GM19395 (cell line): Measurements from ENCODE around the gene TOE1.
A peak's percentile ranks its signal among the peaks of the same experiment; 100 is the strongest.

Experiments
- ATAC-seq: cut with Tn5 transposase; IDR thresholded peaks from one replicate; pipeline ENCODE4 v1.9.1; 2021; ENCODE audit warnings: mild to moderate bottlenecking, moderate library complexity; ENCODE audit not compliant: unreplicated experiment

Gene TOE1

DNA sequence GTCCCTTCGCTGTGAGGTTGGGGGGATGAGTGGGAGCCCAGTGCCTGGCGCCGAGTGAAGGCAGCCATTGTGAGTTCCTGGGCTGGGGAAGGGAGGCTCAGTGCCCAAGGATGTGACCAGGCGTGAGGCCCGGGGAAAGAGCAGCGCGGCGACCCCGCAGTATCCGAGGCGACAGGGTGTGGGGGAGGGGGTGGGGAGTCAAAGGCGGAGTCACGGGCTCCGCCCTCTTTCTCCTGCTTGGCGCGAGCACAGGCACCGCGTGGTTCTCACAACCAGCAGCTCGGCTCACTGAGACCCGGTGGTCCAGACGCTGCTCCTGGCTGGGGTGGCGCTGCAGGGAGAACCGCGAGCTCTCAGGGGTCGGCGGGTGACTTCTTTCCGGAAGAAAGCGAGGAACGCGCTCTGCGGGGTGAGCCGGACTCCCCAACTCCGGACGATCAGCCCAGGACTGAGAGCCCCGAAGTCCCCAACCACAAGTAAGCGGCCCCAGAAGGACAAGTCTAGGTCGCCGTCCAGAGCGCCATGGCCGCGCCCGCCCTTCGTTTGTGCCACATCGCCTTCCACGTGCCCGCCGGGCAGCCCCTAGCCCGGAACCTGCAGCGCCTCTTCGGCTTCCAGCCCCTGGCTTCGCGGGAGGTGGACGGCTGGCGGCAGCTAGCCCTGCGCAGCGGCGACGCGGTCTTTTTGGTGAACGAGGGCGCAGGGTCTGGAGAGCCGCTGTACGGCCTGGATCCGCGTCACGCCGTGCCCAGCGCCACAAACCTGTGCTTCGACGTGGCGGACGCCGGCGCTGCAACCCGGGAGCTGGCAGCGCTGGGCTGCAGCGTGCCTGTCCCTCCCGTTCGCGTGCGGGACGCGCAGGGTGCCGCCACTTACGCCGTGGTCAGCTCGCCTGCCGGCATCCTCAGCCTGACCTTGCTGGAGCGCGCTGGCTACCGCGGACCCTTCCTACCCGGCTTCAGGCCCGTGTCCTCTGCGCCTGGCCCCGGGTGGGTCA lies 13.0 kb upstream of the TOE1 start, which contains the start of gene HPDL:
Gene HPDL (plus strand): TSS at position 269 of the 997 bp plus-strand sequence. CDS start 254 bp downstream, at position 523.
- ATAC-seq, result peak; percentile 62

DNA sequence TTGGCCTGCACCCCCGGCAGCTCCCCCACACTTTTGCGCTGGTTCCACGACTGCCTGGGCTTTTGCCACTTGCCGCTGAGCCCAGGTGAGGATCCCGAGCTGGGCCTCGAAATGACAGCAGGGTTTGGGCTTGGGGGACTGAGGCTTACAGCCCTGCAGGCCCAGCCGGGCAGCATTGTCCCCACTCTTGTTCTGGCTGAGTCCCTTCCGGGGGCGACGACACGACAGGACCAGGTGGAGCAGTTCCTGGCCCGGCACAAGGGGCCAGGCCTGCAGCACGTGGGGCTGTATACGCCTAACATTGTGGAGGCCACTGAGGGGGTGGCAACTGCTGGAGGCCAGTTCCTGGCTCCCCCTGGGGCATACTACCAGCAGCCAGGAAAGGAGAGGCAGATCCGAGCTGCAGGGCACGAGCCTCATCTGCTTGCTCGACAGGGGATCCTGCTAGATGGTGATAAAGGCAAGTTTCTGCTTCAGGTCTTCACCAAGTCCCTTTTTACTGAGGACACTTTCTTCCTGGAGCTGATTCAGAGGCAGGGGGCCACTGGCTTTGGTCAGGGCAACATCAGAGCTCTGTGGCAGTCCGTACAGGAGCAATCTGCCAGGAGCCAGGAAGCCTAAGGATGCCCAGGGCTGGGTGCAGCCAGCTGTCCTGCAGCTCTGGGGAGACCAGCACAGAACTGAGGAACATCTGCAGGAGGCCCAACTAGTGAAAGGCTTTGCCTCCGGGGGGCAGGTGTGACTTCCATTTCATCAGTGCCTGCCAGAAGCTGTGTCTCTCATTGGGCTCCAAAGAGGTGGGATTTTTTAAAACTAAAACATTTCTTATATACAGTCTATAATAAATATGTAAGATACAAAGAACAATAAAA lies 12.1 kb upstream of the TOE1 start:
- no peak for ATAC-seq

DNA sequence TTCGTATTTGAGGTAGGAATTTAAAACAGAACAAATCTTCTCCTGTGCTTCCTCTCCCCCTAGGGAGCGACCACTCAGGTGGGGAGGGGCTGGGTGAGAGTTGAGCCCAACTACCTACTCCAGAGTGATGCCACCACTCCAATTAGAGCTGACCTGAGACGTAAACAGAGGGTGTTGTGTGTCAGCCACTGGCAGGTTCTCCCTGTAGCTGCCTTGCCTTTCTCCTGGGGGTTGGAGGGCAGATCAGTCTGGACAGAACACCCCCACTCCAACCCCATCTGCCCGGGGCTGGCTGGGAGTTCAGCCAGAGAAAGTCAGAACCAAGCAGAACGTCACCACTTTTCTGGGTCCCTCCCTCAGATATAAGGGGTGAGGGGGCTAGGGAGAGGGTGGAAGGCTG lies 11.3 kb upstream of the TOE1 start:
- ATAC-seq, result no peak

DNA sequence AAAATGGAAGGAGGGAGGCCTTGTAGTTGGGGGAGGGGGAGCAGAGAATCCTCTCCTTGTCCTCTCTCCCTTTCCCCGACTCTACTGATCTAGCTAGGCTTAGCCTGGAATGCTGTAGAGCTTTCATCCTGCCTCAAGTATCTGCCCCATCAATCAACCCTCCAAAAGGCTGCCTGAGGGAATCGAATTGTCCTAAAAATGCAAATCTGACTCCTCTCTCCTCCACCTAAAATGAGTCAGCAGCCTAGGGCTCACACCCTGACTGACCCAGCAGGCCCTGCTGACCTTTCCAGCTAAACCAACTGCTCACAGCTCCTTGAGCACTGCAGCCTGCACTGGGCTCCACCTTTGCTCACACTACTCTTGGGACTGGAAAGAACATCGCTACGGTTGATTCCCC lies 10.5 kb upstream of the TOE1 start:
- no peak for ATAC-seq

DNA sequence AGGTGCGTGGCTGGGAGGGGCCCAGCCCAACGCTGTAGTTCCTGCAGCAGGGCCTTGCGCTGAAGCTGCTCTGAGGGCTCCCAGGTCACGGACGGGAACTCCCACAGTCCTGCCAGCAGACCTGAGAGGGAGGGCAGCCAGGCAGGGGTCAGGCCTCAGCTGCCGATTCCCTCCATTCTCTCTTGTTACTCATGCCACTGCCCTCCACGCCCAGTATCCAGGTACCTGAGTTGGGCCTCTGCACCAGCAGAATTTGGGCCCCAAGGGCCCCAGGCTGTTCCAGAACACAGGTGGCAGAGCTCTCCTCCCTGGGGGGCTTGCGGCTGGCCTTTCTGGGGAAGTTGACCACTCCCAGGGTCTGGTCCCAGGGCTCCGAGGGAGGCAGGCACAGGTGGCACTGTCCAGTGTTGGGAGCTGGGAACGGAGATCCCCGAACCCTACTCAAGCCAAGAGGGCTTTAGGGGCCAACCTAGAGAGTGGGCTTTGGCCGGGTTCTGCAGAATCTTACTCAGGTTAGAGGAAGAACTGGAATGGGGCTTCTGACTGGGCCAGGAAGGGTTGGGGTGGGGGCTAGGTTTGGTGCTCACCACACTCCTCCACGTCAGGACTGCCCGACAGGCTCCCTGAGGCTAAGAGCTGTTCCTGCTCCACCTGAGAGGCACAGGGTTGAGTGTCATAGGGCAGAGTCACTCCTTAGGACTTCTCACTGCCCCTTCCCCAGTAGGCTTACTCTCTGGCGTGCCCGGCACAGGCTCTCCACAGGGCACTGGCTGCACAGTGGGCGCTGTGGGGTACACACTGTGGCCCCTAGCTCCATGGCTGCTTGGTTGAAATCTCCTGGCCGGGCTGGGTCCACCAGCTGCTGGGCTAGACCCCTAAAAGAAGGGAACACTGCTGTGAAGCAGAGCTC lies 8.3 kb upstream of the TOE1 start:
- ATAC-seq, result no peak

DNA sequence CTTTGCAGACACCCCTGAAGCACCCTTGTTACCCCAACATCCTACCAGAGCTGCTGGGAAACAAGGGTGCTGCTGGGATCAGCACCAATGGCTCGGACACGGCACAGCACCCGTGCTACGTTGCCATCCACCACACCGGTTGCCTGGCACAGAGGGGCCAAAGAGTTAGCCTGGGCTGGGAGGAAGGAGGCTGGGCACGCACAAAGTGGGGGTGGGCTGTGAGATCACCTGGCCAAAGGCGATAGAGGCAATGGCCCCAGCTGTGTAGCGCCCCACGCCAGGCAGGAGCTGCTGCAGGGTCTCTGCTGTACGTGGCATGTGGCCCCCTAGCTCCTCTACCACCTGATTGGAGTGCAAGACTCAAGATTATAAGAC lies 7.6 kb upstream of the TOE1 start:
- ATAC-seq, result no peak

DNA sequence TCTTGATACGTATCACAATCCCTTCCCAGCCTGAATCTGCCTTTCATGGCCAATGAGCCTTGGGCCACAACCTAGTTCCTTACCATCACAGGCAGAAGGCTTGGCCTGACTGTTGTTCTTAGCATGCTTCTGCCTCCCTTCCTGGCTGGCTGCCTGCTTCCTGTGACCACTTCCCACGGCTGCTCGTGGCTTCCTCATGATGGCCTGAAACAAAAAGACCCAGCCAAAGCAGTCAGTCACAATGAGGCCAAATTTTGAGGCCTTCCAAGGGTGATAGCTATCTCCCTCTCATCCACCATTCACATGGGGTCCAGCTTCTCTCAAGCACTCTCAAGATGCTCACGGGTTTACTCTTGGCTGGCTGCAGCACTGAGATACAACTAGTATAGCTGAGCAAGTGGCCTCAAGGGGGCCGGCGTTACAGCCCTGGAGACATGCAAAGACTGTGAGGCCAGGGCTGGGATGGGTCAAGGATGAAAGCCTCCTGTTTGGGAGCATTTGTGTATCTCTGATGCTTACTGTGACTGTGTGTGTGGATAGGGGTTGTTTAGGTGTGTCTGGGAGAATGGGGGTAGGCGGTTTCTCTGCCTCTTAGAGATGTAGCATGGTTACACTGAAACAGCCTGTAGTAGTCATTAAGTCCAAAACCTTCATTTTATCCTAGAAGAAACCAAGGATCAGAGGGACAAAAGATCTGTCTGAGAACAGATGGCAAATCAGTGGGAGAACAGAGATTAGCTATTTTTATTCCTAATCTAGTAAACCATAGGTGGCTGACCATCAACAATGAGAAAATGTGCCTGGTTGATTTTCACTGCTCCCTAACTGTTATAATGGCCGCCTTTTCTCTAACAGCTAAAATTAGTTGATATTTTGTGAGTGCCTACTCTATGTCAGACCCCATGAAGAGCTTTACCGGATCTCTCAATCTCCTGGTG lies 5.4 kb upstream of the TOE1 start:
- no peak for ATAC-seq

DNA sequence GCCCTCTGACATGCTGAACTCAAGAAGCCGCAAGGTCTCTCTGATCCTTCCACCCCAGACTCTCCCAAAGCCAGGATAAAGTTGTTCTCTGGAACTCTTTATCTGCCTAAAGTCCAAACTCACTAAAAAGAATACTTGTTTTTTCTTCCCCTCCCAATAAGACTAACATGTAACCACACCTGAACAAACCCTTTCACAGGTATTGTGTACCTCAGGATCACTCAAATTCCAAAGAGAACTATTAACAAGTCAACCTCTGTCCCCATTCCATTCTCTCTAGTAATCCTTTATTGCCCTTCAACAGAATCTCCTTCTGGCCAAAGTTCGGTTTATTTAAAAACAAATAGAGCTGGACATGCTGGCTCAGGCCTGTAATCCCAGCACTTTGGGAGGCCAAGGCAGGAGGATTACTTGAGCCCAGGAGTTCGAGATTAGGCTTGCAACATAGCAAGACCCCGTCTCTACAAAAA lies 4.1 kb upstream of the TOE1 start:
- no peak for ATAC-seq

DNA sequence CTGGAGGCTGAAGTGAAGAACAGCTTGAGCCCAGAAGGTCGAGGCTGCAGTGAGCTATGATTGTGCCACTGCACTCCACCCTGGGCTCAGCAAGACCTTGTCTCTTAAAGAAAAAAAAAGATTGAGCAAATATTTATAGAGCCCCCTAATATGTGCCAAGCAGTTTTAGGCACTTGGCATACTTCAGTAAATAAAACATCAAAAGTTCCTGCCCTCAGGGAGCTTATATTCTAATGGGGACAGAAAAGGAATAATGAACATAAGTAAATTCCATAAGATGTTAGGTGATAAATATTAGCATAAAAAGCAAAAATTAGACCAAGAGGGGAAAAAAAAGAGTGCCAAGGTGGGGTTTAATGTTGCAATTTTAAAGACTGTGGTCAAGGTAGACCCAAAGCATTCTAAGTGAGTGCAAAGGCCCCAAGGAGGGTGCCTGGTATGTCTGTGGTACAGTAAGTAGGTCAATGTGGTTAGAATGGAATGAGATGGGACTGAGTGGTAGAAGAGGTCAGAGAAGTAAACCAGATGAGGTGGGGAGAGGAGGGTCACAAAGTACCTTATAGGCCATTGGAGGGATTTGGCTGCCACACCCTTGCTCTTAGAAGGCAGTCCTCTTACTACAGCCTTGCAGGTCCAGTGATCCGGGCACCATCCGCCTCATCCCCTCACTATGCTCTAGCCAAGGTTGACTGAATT lies 2.2 kb upstream of the TOE1 start:
- ATAC-seq, result no peak

DNA sequence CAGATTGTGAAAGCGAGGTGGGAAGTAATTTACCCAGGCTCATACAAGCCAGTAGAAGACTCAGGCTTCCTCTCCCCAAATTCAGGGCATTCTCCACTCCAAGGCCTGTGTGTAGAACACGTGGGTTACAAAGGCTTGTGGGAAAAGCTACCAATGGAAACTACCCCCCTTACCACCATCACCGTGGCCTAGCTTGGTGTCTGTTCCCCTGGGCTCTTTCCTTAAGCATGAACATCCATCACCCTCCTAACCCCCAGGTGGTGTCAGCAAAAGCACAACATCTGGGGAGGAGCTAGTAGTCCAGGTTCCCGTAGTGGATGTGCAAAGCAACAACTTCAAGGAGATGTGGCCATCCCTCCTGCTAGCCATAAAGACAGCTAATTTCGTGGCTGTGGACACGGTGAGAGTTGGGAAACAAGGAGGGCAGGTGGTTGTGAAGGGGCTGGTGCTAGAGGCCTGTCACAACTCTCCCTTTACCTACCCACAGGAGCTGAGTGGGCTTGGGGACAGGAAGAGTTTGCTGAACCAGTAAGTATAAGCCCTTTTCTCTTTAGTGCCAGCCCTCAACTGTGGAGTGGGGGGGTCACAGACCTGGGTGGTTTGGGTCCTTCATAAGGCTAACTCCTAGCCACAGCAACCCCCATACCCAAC lies 971 bp downstream of the TOE1 start:
- ATAC-seq, result no peak

DNA sequence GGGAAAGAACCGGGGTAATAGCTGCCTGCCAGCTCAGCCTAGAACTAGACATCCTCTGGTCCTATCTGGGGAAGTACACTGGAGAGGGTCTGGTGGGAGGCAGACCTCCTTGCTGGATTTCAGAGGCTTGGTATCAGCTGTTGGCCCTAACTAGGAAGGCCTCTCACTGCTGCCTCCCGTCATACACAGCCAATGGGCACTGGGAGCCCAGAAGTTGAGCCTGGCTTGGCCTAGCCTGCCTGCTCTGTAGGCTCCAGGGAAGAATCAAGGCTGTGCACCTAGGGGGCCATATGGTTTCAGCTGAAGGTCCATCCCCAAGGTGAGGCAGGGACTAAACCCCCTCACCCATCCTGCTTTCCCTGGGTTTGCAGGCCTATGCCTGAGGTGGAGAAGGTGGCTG lies 4.5 kb downstream of the TOE1 start:
- ATAC-seq, result no peak

DNA sequence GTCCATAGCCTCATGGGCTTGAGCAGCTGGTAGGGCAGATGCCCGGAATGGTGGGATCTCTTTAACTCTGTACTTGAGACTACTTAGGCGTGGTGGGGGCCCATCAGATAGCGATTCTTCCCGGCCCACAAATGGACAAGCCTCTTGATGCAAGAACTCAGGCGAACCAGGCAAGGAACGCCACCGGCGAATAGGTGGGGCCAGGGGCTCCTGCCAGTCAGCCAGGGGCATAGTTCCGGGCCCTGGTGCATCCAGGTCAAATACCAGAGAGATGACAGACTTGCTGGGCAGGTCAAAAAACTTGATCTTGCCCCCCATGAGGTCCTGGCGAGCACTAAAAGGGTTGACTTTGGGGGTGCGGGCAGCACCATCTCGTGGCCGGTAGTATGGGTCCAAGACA lies 5.0 kb downstream of the TOE1 start:
- ATAC-seq, result no peak

DNA sequence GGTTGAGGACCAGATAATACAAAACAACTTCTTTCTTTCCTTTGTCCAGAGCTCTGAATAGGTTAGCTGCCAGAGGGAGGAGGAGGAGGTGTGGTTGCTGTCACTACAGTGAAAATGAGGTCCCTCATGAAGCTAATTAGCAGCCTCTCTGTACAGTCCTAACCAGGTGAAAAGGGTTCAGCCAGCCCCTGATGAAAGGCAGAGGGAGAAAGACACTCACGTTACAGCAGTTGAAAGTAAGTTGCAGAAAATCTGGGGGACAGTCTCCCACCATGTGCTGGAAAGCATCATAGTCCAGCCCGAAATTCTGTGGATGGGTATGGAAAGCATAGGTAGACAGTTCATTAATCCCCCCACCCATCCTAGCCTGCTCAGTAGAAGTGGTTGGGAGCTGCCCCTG lies 6.5 kb downstream of the TOE1 start:
- ATAC-seq, result no peak

DNA sequence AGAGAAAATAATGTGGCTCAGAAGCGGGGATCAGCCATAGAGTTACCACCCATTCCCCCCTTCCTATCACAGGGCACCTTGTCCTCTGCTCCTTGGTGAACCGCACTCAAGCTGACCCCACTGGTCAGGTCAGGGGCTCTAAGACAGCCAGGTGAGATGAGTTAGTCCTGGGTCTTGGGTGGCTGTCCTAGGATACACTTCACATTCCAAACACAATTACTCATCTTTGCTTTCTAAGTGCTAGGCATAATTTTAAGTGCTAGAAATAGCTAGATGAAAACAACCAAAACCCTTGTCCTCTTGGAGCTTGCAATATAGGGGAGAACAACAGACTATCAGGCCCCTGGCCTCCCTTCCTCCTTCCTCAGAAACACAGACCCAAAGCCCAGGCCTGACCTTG lies 8.1 kb downstream of the TOE1 start:
- ATAC-seq, result no peak

DNA sequence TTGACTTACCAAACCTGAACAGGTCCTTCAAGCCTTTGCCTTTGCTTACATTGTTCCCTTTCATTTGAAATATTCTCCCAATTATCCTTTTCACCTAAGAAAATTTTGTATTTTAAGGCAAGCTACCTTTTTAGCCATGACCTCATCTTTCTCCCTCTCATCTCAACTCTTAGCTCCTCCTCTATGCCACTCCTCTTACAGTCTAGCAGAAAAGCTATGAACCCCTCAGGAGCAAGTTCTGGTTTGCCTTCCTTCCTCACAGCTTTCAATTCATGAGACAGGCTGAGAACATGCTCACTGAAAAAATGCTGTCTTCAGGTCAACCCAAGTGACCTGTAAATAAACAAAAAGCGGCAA lies 8.6 kb downstream of the TOE1 start:
- no peak for ATAC-seq

DNA sequence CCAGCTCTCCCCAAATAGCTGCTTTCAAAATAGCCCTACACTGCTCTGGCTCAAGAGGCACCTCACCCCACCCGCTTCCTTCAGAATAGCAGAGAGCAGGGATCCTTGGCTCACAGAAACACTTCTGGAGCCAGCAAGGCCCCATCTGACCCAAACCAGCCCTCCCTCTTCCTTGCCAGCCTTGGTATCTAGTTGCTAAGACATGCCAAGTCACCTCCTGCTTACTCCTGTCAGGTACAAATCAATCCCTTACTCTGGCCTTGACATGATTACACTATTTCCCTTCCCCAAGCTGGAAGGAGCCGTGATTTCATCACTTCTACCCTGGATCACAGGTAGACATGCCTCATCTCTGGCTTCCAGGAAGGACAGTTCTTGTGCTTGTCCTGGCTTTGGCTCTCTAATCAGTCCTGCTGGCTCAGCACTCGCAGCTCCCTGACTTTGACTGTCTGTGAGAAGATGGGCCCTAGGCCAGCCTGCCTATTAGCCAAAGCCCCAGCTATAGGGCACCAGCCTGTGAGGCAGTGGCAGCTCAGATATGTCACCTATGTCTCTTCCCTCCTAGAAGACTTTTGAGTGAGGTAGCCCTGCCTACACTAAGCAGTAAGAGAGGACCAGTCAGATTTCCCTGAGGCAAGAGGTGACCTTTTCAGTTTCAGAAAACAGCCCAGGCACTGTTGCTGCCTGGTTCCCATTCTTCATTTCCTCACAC lies 9.2 kb downstream of the TOE1 start:
- no peak for ATAC-seq

DNA sequence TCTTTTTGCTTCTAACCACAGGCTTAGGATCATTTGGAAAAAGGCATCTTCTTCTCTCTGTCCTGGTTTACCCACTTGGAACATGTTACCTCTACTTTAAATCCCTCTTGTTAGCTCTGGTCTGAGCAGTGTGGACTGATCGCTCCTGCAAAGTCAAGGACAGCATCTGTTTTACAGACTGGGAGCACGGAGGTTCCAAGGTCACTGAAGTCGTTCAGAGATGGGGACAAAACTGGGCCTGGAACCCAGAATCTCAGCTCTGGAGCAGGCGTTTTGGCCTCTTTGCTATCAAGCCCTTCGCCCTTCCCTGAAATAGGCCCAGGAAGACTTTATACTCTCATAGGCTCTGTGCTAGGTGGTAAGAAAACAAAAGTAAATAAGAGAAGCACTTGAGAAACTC lies 11.5 kb downstream of the TOE1 start:
- ATAC-seq, result no peak

DNA sequence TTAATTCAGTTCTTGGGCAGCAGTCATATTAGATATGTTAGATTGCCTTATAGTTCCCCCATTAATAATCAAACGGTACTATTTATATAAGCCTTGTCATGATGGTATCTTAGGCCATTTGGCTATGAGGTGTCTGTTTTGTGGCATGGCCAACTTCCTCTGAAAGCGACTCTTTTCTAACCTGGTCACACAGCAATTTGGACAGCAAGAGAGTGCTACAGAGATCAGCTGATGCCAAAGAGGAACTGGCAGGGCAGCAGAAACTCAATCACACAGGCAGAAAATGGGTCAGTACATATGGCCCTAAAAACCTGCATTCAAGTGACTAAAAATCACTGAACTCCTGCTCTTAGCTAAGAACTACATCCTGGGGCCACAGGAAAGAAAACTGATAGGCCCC lies 13.7 kb downstream of the TOE1 start:
- ATAC-seq, result no peak
